Measurements from ENCODE around the gene RP2. TPM values are rescaled to one million over a fixed set of nuclear protein-coding genes. Genes with fewer than 3 reads are reported as not detected.

RP2 gene
- total RNA-seq, 1 experiment from 2014 or later: 5.7 TPM

DNA sequence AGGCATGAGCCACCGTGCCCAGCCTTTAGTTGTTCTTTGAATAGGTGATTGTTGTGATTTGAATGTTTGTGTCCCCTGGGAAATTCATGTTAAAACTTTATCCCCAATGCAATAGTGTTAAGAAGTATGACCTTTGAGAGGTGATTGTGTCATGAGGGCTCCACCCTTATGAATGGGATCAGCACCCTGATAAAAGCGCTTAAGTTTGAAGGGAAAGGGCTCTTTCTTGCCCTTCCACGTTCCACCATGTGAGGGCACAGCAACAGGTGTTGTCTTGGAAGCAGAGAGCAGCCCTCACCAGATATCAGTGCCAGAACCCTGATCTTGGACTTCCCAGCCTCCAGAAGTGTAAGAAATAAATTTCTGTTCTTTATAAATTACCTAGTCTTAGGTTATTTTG lies 33.7 kb upstream of the RP2 start:
- H2AFZ ChIP-seq (ENCODE audit: low read depth, low read length, poor library complexity, severe bottlenecking): no peak overlapping the region
- H3K9me3 ChIP-seq (ENCODE audit: control insufficient read depth in 1 of 2, insufficient read depth in 1 of 2, low read depth in 1 of 2, low read length in 2 of 2): no peaks in the 10 kb centered on the region
- no peaks in the 10 kb centered on the region for H3K4me1 ChIP-seq (ENCODE audit: control insufficient read depth in 1 of 2, insufficient read depth in 2 of 2, low read length in 2 of 2)
- ChIA-PET CTCF (no interaction called here), POLR2A (no interaction called here), RAD21 (ENCODE audit: low non-redundant PET in 1 of 2, low total read pairs in 2 of 2, uncharacterized antibody in 2 of 2, unreplicated experiment in 2 of 2) (no interaction called here)
- H4K20me1 ChIP-seq (ENCODE audit: insufficient read depth): no peaks in the 10 kb centered on the region
- BruUV-seq (replicated peaks): no TSS peak
- DNase-seq (ENCODE audit: low read depth, low spot score) (no peak), ATAC-seq (peak; percentile 73)
- H3K79me2 ChIP-seq (ENCODE audit: insufficient read depth, low read length): no peaks in the 10 kb centered on the region
- H3K27me3 ChIP-seq (ENCODE audit: insufficient read depth, low read length): no peaks in the 10 kb centered on the region
- H3K27ac ChIP-seq (ENCODE audit: low read depth, low read length): no peak overlapping the region
- no peaks in the 10 kb centered on the region for H3K36me3 ChIP-seq (ENCODE audit: control insufficient read depth in 1 of 2, insufficient read depth in 2 of 2, low read length in 2 of 2)
- H3K9me2 ChIP-seq (ENCODE audit: insufficient read depth): no peaks in the 10 kb centered on the region
- TF ChIP-seq CBX3 (IDR thresholded peaks at IDR 0.05; ENCODE audit: low read depth) (no peak), CEBPB (IDR thresholded peaks at IDR 0.05; ENCODE audit: low read depth) (no peak), SP1 (IDR thresholded peaks at IDR 0.05; ENCODE audit: low read depth) (no peak), CTCF (IDR thresholded peaks at IDR 0.05 in 2 of 3, conservative IDR thresholded peaks at IDR 0.05 in 1 of 3; ENCODE audit: borderline replicate concordance in 1 of 3, insufficient read depth in 1 of 3, low read depth in 2 of 3, low read length in 2 of 3) (peak; percentile 24 to 39 (median 33); a peak in 3 of 6 replicates), RAD21 (IDR thresholded peaks at IDR 0.05; ENCODE audit: low read depth) (peak; percentile 36), ZBTB33 (IDR thresholded peaks at IDR 0.05; ENCODE audit: extremely low read depth, insufficient replicate concordance, low read length) (no peak)
- intact Hi-C loops (cut with micrococcal nuclease): loop anchor here (1.0 kb wide), 1 partner anchor 227 kb away; no protein-coding TSS in a partner anchor
- H3K4me3 ChIP-seq (replicated peaks in 1 of 2; ENCODE audit: low read depth in 1 of 2, low read length in 2 of 2): no peak overlapping the region
- H3K4me2 ChIP-seq (ENCODE audit: low read length): no peak overlapping the region
- no peak overlapping the region for H3K9ac ChIP-seq (ENCODE audit: low read length)

All from HCT116 (cell line).